H1 (cell line): Measurements from ENCODE around the gene KCNAB2. TPM values are rescaled to one million over a fixed set of nuclear protein-coding genes. Genes with fewer than 3 reads are reported as not detected.

ENCODE experiments used
- CHD2 ChIP-seq: IDR thresholded peaks from 2 replicates; pipeline ENCODE4 v1.6.1; 2012; ENCODE audit warnings: low read length, improper control_type of control experiment
- KDM1A ChIP-seq: fragments of 200-600, 300-600 bp; sonication (generic); IDR thresholded peaks from 2 replicates; pipeline ENCODE4 v1.7.1; 2016; ENCODE audit warnings: mild to moderate bottlenecking, low read length, borderline replicate concordance
- MAFK ChIP-seq: IDR thresholded peaks from 2 replicates; pipeline ENCODE4 v1.6.1; 2012; ENCODE audit warnings: low read depth, mild to moderate bottlenecking, improper control_type of control experiment, low read length
- POU5F1 ChIP-seq: IDR thresholded peaks from 2 replicates; pipeline ENCODE4 v1.6.1; 2011; ENCODE audit warnings: low read depth, mild to moderate bottlenecking, low read length, moderate library complexity
- TAF1 ChIP-seq: IDR thresholded peaks from 2 replicates; pipeline ENCODE4 v1.6.1; 2011; ENCODE audit warnings: mild to moderate bottlenecking, low read depth, low read length
- TBP ChIP-seq: IDR thresholded peaks from 2 replicates; pipeline ENCODE4 v1.6.1; 2011; ENCODE audit warnings: low read depth, low read length, improper control_type of control experiment
- TCF12 ChIP-seq: IDR thresholded peaks from 2 replicates; pipeline ENCODE4 v1.6.1; 2011; ENCODE audit warnings: low read depth, mild to moderate bottlenecking, low read length
- polyA plus RNA-seq, 7 experiments: library from polyadenylated mRNA; depleted of rRNA in 3 of 7; stranded (reverse) in 5 of 7; unstranded in 2 of 7; fragments of >200 nt in 5 of 7; fragments of 200-250 nt in 2 of 7; gene quantifications; 1 replicate in 5 of 7; 2 replicates in 1 of 7; 4 replicates in 1 of 7; pipeline versions ENCODE4 v1.2.1 to v1.2.3, GENCODE V29; 2011 to 2013; ENCODE audit warnings: missing spikeins in 2 of 7, mixed read lengths in 2 of 7
- total RNA-seq: library from RNA; stranded (reverse); fragmentation: NEBNext Ultra II Directional; extraction: Animal tissue kit (Norgen Biotek cat#: 25700); gene quantifications from 2 replicates; pipeline ENCODE4 v1.2.1, GENCODE V29; 2021
- TF ChIP-seq, protein P1 (sequence below): fragments of 300-600 bp; sonication (generic); IDR thresholded peaks from 2 replicates; pipeline ENCODE4 v1.7.1; 2012; ENCODE audit warnings: low read length, moderate library complexity, mild to moderate bottlenecking, inconsistent platforms; ENCODE audit not compliant: insufficient replicate concordance

KCNAB2 gene
- total and polyA plus RNA-seq, 2 of the 8 experiments (the other 6 are each of a cell fraction or from before 2014, with no cell fraction given) = 4.5 to 7.0 TPM

DNA sequence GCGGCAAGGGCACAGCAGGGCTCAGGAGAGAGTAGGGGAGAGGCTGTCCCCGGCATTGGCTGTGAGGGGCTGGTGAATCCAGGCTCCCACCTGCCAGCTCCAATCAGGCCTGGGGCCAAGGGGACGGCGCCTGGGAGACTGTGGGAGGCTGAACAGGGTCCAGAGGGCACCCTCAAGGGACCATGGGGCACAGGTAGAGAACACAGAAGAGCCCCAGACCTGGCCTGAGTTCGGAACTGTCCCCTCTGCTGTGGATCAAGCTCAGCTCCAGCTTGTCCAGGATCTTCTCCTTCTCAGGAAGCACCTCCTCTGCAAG is 67.0 kb downstream of the KCNAB2 start (continued):
- TF ChIP-seq, protein P1, sequence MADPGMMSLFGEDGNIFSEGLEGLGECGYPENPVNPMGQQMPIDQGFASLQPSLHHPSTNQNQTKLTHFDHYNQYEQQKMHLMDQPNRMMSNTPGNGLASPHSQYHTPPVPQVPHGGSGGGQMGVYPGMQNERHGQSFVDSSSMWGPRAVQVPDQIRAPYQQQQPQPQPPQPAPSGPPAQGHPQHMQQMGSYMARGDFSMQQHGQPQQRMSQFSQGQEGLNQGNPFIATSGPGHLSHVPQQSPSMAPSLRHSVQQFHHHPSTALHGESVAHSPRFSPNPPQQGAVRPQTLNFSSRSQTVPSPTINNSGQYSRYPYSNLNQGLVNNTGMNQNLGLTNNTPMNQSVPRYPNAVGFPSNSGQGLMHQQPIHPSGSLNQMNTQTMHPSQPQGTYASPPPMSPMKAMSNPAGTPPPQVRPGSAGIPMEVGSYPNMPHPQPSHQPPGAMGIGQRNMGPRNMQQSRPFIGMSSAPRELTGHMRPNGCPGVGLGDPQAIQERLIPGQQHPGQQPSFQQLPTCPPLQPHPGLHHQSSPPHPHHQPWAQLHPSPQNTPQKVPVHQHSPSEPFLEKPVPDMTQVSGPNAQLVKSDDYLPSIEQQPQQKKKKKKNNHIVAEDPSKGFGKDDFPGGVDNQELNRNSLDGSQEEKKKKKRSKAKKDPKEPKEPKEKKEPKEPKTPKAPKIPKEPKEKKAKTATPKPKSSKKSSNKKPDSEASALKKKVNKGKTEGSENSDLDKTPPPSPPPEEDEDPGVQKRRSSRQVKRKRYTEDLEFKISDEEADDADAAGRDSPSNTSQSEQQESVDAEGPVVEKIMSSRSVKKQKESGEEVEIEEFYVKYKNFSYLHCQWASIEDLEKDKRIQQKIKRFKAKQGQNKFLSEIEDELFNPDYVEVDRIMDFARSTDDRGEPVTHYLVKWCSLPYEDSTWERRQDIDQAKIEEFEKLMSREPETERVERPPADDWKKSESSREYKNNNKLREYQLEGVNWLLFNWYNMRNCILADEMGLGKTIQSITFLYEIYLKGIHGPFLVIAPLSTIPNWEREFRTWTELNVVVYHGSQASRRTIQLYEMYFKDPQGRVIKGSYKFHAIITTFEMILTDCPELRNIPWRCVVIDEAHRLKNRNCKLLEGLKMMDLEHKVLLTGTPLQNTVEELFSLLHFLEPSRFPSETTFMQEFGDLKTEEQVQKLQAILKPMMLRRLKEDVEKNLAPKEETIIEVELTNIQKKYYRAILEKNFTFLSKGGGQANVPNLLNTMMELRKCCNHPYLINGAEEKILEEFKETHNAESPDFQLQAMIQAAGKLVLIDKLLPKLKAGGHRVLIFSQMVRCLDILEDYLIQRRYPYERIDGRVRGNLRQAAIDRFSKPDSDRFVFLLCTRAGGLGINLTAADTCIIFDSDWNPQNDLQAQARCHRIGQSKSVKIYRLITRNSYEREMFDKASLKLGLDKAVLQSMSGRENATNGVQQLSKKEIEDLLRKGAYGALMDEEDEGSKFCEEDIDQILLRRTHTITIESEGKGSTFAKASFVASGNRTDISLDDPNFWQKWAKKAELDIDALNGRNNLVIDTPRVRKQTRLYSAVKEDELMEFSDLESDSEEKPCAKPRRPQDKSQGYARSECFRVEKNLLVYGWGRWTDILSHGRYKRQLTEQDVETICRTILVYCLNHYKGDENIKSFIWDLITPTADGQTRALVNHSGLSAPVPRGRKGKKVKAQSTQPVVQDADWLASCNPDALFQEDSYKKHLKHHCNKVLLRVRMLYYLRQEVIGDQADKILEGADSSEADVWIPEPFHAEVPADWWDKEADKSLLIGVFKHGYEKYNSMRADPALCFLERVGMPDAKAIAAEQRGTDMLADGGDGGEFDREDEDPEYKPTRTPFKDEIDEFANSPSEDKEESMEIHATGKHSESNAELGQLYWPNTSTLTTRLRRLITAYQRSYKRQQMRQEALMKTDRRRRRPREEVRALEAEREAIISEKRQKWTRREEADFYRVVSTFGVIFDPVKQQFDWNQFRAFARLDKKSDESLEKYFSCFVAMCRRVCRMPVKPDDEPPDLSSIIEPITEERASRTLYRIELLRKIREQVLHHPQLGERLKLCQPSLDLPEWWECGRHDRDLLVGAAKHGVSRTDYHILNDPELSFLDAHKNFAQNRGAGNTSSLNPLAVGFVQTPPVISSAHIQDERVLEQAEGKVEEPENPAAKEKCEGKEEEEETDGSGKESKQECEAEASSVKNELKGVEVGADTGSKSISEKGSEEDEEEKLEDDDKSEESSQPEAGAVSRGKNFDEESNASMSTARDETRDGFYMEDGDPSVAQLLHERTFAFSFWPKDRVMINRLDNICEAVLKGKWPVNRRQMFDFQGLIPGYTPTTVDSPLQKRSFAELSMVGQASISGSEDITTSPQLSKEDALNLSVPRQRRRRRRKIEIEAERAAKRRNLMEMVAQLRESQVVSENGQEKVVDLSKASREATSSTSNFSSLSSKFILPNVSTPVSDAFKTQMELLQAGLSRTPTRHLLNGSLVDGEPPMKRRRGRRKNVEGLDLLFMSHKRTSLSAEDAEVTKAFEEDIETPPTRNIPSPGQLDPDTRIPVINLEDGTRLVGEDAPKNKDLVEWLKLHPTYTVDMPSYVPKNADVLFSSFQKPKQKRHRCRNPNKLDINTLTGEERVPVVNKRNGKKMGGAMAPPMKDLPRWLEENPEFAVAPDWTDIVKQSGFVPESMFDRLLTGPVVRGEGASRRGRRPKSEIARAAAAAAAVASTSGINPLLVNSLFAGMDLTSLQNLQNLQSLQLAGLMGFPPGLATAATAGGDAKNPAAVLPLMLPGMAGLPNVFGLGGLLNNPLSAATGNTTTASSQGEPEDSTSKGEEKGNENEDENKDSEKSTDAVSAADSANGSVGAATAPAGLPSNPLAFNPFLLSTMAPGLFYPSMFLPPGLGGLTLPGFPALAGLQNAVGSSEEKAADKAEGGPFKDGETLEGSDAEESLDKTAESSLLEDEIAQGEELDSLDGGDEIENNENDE = no peak
- TF ChIP-seq TCF12 = no peak
- no peak for TF ChIP-seq TAF1
- no peak for TF ChIP-seq MAFK
- TF ChIP-seq KDM1A = no peak
- no peak for TF ChIP-seq POU5F1
- TF ChIP-seq TBP = no peak
- TF ChIP-seq CHD2 = no peak
- TF ChIP-seq, all 59 proteins: peak for 0
